HCT116 (cell line): ENCODE data around the gene GRID2IP. TPM values are rescaled to one million over a fixed set of nuclear protein-coding genes. Genes with fewer than 3 reads are reported as not detected.

Experiments
- ATAC-seq: fragments of 200-7000 bp; cut with Tn5 transposase; 2 replicates; pipeline ENCODE4 v1.9.1; 2020; ENCODE audit warnings: mild to moderate bottlenecking, moderate library complexity
- BruUV-seq: library from RNA; stranded (reverse); fragments of 400-500 nt; replicated peaks from 2 replicates; lab custom pipeline; 2021; lab: Mats Ljungman, UMichigan
- CTCF ChIA-PET: fragments of 300-600 bp; sonication (Branson Sonifier 250); formaldehyde crosslinking; loops from one replicate; lab custom pipeline; 2021; ENCODE audit warnings: antibody characterized with exemption; lab: Charles Lee
- POLR2A ChIA-PET: fragments of 300-600, 350-600 bp; sonication (Branson Sonifier 250); formaldehyde crosslinking; loops from one replicate; lab custom pipeline; 2021; ENCODE audit warnings: antibody characterized with exemption; lab: Charles Lee
- RAD21 ChIA-PET, 2 experiments: fragments of 300-600 bp; sonication (Branson Sonifier 250); formaldehyde crosslinking; loops; one replicate each; lab custom pipeline; 2023; ENCODE audit warnings: low total read pairs in 2 of 2; ENCODE audit not compliant: uncharacterized antibody in 2 of 2, unreplicated experiment in 2 of 2, low non-redundant PET in 1 of 2; lab: Charles Lee
- DNase-seq: peaks from one replicate; pipeline ENCODE4 v3.0.0-alpha.2; 2010; ENCODE audit warnings: low read depth, low spot score
- H2AFZ ChIP-seq: fragments of 200-600 bp; shearing (Covaris generic), sonication (generic); 2 replicates; pipeline ENCODE4 v1.6.1; 2017; ENCODE audit warnings: low read depth, mixed run types, mixed read lengths, antibody characterized with exemption, low read length; ENCODE audit not compliant: poor library complexity, severe bottlenecking
- H3K27ac ChIP-seq: 2 replicates; pipeline ENCODE4 v1.5.1; 2012; ENCODE audit warnings: low read depth, low read length
- H3K27me3 ChIP-seq: fragments of 200-600 bp; sonication (generic); 2 replicates; pipeline ENCODE4 v1.6.1; 2016; ENCODE audit warnings: mixed run types, low read length, mixed read lengths; ENCODE audit not compliant: insufficient read depth
- H3K36me3 ChIP-seq, 2 experiments: fragments of 200-500 bp in 1 of 2; fragments of 200-600 bp in 1 of 2; sonication (Bioruptor generic) in 1 of 2; sonication (generic) in 1 of 2; 2 replicates each; pipeline versions ENCODE4 v1.5.1 to v1.6.1; 2014 to 2016; ENCODE audit warnings: low read length in 2 of 2, inconsistent platforms in 1 of 2, mixed read lengths in 1 of 2, mixed run types in 1 of 2; ENCODE audit not compliant: insufficient read depth in 2 of 2, control insufficient read depth in 1 of 2
- H3K4me1 ChIP-seq, 2 experiments: fragments of 200-600 bp in 1 of 2; sonication (generic) in 1 of 2; 2 replicates each; pipeline versions ENCODE4 v1.5.1 to v1.6.1; 2012 to 2017; ENCODE audit warnings: low read length in 2 of 2, inconsistent platforms in 1 of 2, mild to moderate bottlenecking in 1 of 2, mixed read lengths in 1 of 2, mixed run types in 1 of 2, moderate library complexity in 1 of 2; ENCODE audit not compliant: insufficient read depth in 2 of 2, control insufficient read depth in 1 of 2
- H3K4me2 ChIP-seq: fragments of 200-600 bp; sonication (generic); 2 replicates; pipeline ENCODE4 v1.6.1; 2017; ENCODE audit warnings: mixed run types, low read length, mixed read lengths
- H3K4me3 ChIP-seq, 2 experiments: fragments of 200-600 bp in 1 of 2; sonication (generic) in 1 of 2; replicated peaks in 1 of 2; 2 replicates each; pipeline ENCODE4 v1.5.1; 2011 to 2016; ENCODE audit warnings: low read length in 2 of 2, control low read depth in 1 of 2, low read depth in 1 of 2, mild to moderate bottlenecking in 1 of 2, mixed read lengths in 1 of 2, mixed run types in 1 of 2
- H3K79me2 ChIP-seq: fragments of 200-600 bp; sonication (generic); 2 replicates; pipeline ENCODE4 v1.6.1; 2017; ENCODE audit warnings: mild to moderate bottlenecking, mixed run types, low read length, moderate library complexity, mixed read lengths; ENCODE audit not compliant: insufficient read depth
- H3K9ac ChIP-seq: fragments of 200-600 bp; sonication (generic); 2 replicates; pipeline ENCODE4 v1.6.1; 2016; ENCODE audit warnings: low read length, mixed read lengths
- H3K9me2 ChIP-seq: fragments of 200-600 bp; sonication (generic), shearing (Covaris generic); 2 replicates; pipeline ENCODE4 v1.6.1; 2017; ENCODE audit warnings: mixed run types, mild to moderate bottlenecking, moderate library complexity; ENCODE audit not compliant: insufficient read depth
- H3K9me3 ChIP-seq, 2 experiments: fragments of 200-500 bp in 1 of 2; fragments of 200-600 bp in 1 of 2; sonication (Bioruptor generic) in 1 of 2; sonication (generic) in 1 of 2; 2 replicates each; pipeline ENCODE4 v1.6.1; 2014 to 2017; ENCODE audit warnings: low read length in 2 of 2, mixed read lengths in 2 of 2, inconsistent platforms in 1 of 2, low read depth in 1 of 2, mild to moderate bottlenecking in 1 of 2, mixed run types in 1 of 2, moderate library complexity in 1 of 2; ENCODE audit not compliant: control insufficient read depth in 1 of 2, insufficient read depth in 1 of 2
- H4K20me1 ChIP-seq: fragments of 200-600 bp; sonication (generic), shearing (Covaris generic); 2 replicates; pipeline ENCODE4 v1.6.1; 2017; ENCODE audit warnings: mixed run types, mild to moderate bottlenecking, moderate library complexity; ENCODE audit not compliant: insufficient read depth
- ATF3 ChIP-seq: IDR thresholded peaks from 2 replicates; pipeline ENCODE4 v1.6.1; 2012
- CBX3 ChIP-seq: IDR thresholded peaks from 2 replicates; pipeline ENCODE4 v1.6.1; 2012; ENCODE audit warnings: low read depth
- EZH2 ChIP-seq: fragments of 200-600 bp; sonication (generic); IDR thresholded peaks from 2 replicates; pipeline ENCODE4 v1.6.1; 2017; ENCODE audit warnings: antibody characterized with exemption, mixed run types
- EZH2phosphoT487 ChIP-seq: fragments of 200-600 bp; IDR thresholded peaks from 2 replicates; pipeline ENCODE4 v1.6.1; 2018; ENCODE audit warnings: antibody characterized with exemption, borderline replicate concordance
- FOSL1 ChIP-seq: IDR thresholded peaks from 2 replicates; pipeline ENCODE4 v1.6.1; 2012; ENCODE audit warnings: low read depth
- MAX ChIP-seq: IDR thresholded peaks from 2 replicates; pipeline ENCODE4 v1.6.1; 2012
- RAD21 ChIP-seq: IDR thresholded peaks from 2 replicates; pipeline ENCODE4 v1.6.1; 2012; ENCODE audit warnings: low read depth, mild to moderate bottlenecking
- REST ChIP-seq: IDR thresholded peaks from 2 replicates; pipeline ENCODE4 v1.6.1; 2012; ENCODE audit warnings: low read depth
- SRF ChIP-seq: IDR thresholded peaks from 2 replicates; pipeline ENCODE4 v1.6.1; 2012; ENCODE audit warnings: low read depth
- intact Hi-C: fragments of 100-400 bp; cut with micrococcal nuclease; formaldehyde crosslinking; loops from 2 replicates; pipeline ENCODE4 v1.10.0; 2022
- total RNA-seq: library from RNA; stranded (reverse); gene quantifications from one replicate; pipeline ENCODE4 v1.2.1, GENCODE V29; 2021; ENCODE audit not compliant: unreplicated experiment

Gene GRID2IP
- total RNA-seq, 1 experiment from 2014 or later, result 3.2 TPM

- POLR2A ChIA-PET, result no interaction called here
- no peak for DNase-seq
Measured at GRCh38 chr7:6482307-6482706, 69.0 kb downstream of the GRID2IP start.

More at GRCh38 chr7:6482307-6482706, 69.0 kb downstream of the GRID2IP start:
- H3K9me3 ChIP-seq, result no peaks in the 10 kb centered on the region
- ChIA-PET CTCF (no interaction called here), RAD21 (no interaction called here)
- peaks cover 26% of the 10 kb centered on the region; the same call in 1 of the 2 replicates for H4K20me1 ChIP-seq
- no peak overlapping the region for H3K27ac ChIP-seq
- BruUV-seq, result TSS peak; percentile 64
- peaks cover 10 to 19% of the 10 kb centered on the region in 2 experiments for H3K4me1 ChIP-seq
- peak overlapping the region; percentile 76 to 96 for H3K4me3 ChIP-seq
- peaks cover 8 to 13% of the 10 kb centered on the region in 2 experiments; a peak in 2 of 4 replicates for H3K36me3 ChIP-seq
- peak overlapping the region; percentile 76 for H3K4me2 ChIP-seq
- H3K79me2 ChIP-seq, result peaks cover 66% of the 10 kb centered on the region
- no peaks in the 10 kb centered on the region for H3K27me3 ChIP-seq
- peak overlapping the region; percentile 97 for H3K9ac ChIP-seq
- ATAC-seq, result no peak
- no peak overlapping the region for H2AFZ ChIP-seq
- intact Hi-C loops, result no loop called here
- TF ChIP-seq SRF (no peak), RAD21 (no peak), EZH2phosphoT487 (no peak), FOSL1 (no peak), CBX3 (no peak), MAX (no peak), ATF3 (no peak), REST (no peak), EZH2 (no peak)
- no peaks in the 10 kb centered on the region for H3K9me2 ChIP-seq
